CD14-positive monocyte (primary cell): ENCODE data around the gene STK39. TPM values are rescaled to one million over a fixed set of nuclear protein-coding genes. Genes with fewer than 3 reads are reported as not detected.

Source experiments
- DNase-seq, 3 donors: peaks; one replicate each; pipeline ENCODE4 v3.0.0-alpha.2; 2011 to 2022
- H2AFZ ChIP-seq: 2 replicates; pipeline ENCODE4 v1.6.0; 2012; ENCODE audit warnings: mild to moderate bottlenecking, low read depth, low read length, inconsistent platforms; ENCODE audit not compliant: insufficient read depth, poor library complexity, severe bottlenecking
- H3K27ac ChIP-seq, 2 donors: 1 replicate in 1 of 2; 2 replicates in 1 of 2; pipeline ENCODE4 v1.5.1; 2012 to 2013; ENCODE audit warnings: low read length in 2 of 2, control low read depth in 1 of 2, inconsistent platforms in 1 of 2, low read depth in 1 of 2, mild to moderate bottlenecking in 1 of 2
- H3K27me3 ChIP-seq, 2 donors: one replicate each; pipeline versions ENCODE4 v1.6.0 to v1.6.1; 2011 to 2013; ENCODE audit warnings: low read length in 2 of 2; ENCODE audit not compliant: control insufficient read depth in 2 of 2, insufficient read depth in 2 of 2
- H3K36me3 ChIP-seq, 2 donors: replicated peaks in 1 of 2; 1 replicate in 1 of 2; 2 replicates in 1 of 2; pipeline versions ENCODE4 v1.5.1 to v1.6.1; 2012 to 2013; ENCODE audit warnings: low read length in 2 of 2, control low read depth in 1 of 2, inconsistent platforms in 1 of 2, mild to moderate bottlenecking in 1 of 2; ENCODE audit not compliant: insufficient read depth in 2 of 2, control insufficient read depth in 1 of 2
- H3K4me1 ChIP-seq, 2 donors: 1 replicate in 1 of 2; 2 replicates in 1 of 2; pipeline versions ENCODE4 v1.5.1 to v1.6.1; 2012 to 2013; ENCODE audit warnings: low read length in 2 of 2, control low read depth in 1 of 2, inconsistent platforms in 1 of 2, mild to moderate bottlenecking in 1 of 2, moderate library complexity in 1 of 2; ENCODE audit not compliant: insufficient read depth in 2 of 2, control insufficient read depth in 1 of 2
- H3K4me2 ChIP-seq: replicated peaks from 2 replicates; pipeline ENCODE3; 2012; ENCODE audit warnings: low read length, moderate library complexity, mild to moderate bottlenecking; ENCODE audit not compliant: poor library complexity, severe bottlenecking; ENCODE audit errors: extremely low read depth
- H3K4me3 ChIP-seq, 3 experiments: fragments of 200-600 bp in 1 of 3; sonication (generic) in 1 of 3; replicated peaks in 1 of 3; 1 replicate in 2 of 3; 2 replicates in 1 of 3; pipeline ENCODE4 v1.5.1; 2011 to 2013; ENCODE audit warnings: low read length in 3 of 3, mild to moderate bottlenecking in 3 of 3, control low read depth in 2 of 3, low read depth in 2 of 3, inconsistent platforms in 1 of 3, moderate library complexity in 1 of 3
- H3K79me2 ChIP-seq: 2 replicates; pipeline ENCODE4 v1.6.0; 2012; ENCODE audit warnings: mild to moderate bottlenecking, control low read depth, inconsistent platforms, low read length, moderate library complexity; ENCODE audit not compliant: insufficient read depth
- H3K9ac ChIP-seq: 2 replicates; pipeline ENCODE4 v1.6.0; 2017; ENCODE audit warnings: low read length, mild to moderate bottlenecking; ENCODE audit not compliant: insufficient read depth, poor library complexity, severe bottlenecking
- H3K9me3 ChIP-seq, 2 donors: replicated peaks in 1 of 2; 1 replicate in 1 of 2; 2 replicates in 1 of 2; pipeline versions ENCODE4 v1.5.1 to v1.6.1; 2012 to 2013; ENCODE audit warnings: low read length in 2 of 2, control low read depth in 1 of 2; ENCODE audit not compliant: control insufficient read depth in 1 of 2, insufficient read depth in 1 of 2
- H4K20me1 ChIP-seq: 2 replicates; pipeline ENCODE4 v1.6.0; 2012; ENCODE audit warnings: mild to moderate bottlenecking, low read length, control low read depth, moderate library complexity; ENCODE audit not compliant: insufficient read depth
- H3K27ac Mint-ChIP-seq, 7 donors: one replicate each; pipeline ENCODE4 v1.8.0; 2020; ENCODE audit warnings: mild to moderate bottlenecking in 7 of 7, mixed read lengths in 7 of 7, moderate library complexity in 6 of 7, inconsistent platforms in 2 of 7
- H3K27me3 Mint-ChIP-seq, 3 donors: one replicate each; pipeline ENCODE4 v1.8.0; 2021 to 2022; ENCODE audit warnings: low read depth in 3 of 3, mild to moderate bottlenecking in 3 of 3, mixed read lengths in 3 of 3, moderate library complexity in 3 of 3, inconsistent platforms in 1 of 3
- H3K36me3 Mint-ChIP-seq, 2 donors: one replicate each; pipeline ENCODE4 v1.8.0; 2020; ENCODE audit warnings: mixed read lengths in 2 of 2, inconsistent platforms in 1 of 2, mild to moderate bottlenecking in 1 of 2
- H3K4me1 Mint-ChIP-seq: one replicate; pipeline ENCODE4 v1.8.0; 2020; ENCODE audit warnings: mild to moderate bottlenecking, mixed read lengths
- H3K4me3 Mint-ChIP-seq, 2 donors: one replicate each; pipeline ENCODE4 v1.8.0; 2020; ENCODE audit warnings: mild to moderate bottlenecking in 2 of 2, mixed read lengths in 2 of 2, moderate library complexity in 1 of 2
- H3K9me3 Mint-ChIP-seq, 7 donors: one replicate each; pipeline ENCODE4 v1.8.0; 2020 to 2022; ENCODE audit warnings: mixed read lengths in 7 of 7, mild to moderate bottlenecking in 6 of 7, moderate library complexity in 6 of 7, inconsistent platforms in 2 of 7
- CTCF ChIP-seq: fragments of 200-600 bp; IDR thresholded peaks from one replicate; pipeline ENCODE4 v1.8.0; 2022; ENCODE audit warnings: antibody characterized with exemption, mild to moderate bottlenecking
- WGBS: methylation state at CpG from one replicate; pipeline ENCODE4 v1.1.5; 2013; ENCODE audit warnings: missing lambda C conversion rate; ENCODE audit not compliant: insufficient coverage; 5-methylcytosine and 5-hydroxymethylcytosine counted together
- intact Hi-C, 2 donors: fragments of 100-400 bp; cut with micrococcal nuclease; formaldehyde crosslinking; loops; one replicate each; pipeline versions ENCODE4 v1.15.0 to v1.15.1; 2023
- polyA plus RNA-seq, 3 donors: library from polyadenylated mRNA; depleted of rRNA in 1 of 3; unstranded in 2 of 3; stranded (reverse) in 1 of 3; fragments of 300-500 nt in 2 of 3; fragments of >200 nt in 1 of 3; fragmentation: Illumina TruSeq in 2 of 3; gene quantifications; 1 replicate in 2 of 3; 2 replicates in 1 of 3; pipeline ENCODE4 v1.2.3, GENCODE V29; 2012 to 2021
- small RNA-seq: library from RNA; depleted of rRNA; stranded (forward); fragments of <200 nt; gene quantifications from one replicate; pipeline ENCODE3, GENCODE V24; 2012; ENCODE audit warnings: low read depth; ENCODE audit not compliant: insufficient read length

Gene STK39
- polyA plus RNA-seq, 3 donors: 1.2 to 2.7 (median 2.6) TPM

DNA sequence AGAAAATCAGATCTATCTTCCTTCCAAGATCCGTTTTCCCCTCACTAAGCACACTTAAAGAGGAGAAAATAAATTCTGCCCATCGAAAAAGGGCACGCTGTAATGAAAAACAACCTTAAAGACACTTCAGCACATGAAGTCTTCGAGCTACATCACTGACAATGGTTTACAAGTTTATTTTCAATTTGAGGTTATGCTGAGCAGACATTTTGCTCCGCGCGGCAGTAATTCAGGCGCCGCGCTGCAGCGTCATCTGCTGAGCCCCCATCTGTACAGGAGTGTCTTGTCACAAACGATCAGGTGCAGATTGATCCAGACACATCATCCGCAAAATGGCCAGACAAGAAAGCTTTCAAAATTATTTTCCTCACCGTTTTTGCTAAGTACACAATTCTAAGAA, 341.7 kb downstream of the STK39 start:
- Mint-ChIP-seq H3K4me3 (no peak overlapping the region), H3K27ac (no peak overlapping the region), H3K9me3 (peaks cover 0 to 4% (median 1%) of the 10 kb centered on the region in 7 donors)

More for the DNA sequence above, 341.7 kb downstream of the STK39 start:
- no peaks in the 10 kb centered on the region for H3K36me3 ChIP-seq
- H2AFZ ChIP-seq: no peak overlapping the region
- no peak overlapping the region for H3K27ac ChIP-seq
- H4K20me1 ChIP-seq: no peaks in the 10 kb centered on the region
- H3K9me3 ChIP-seq: no peaks in the 10 kb centered on the region
- H3K36me3 Mint-ChIP-seq: no peaks in the 10 kb centered on the region
- no peak overlapping the region for H3K4me2 ChIP-seq
- no peak overlapping the region for H3K9ac ChIP-seq
- H3K4me1 ChIP-seq: no peaks in the 10 kb centered on the region
- H3K4me3 ChIP-seq: no peak overlapping the region
- no peaks in the 10 kb centered on the region for H3K27me3 ChIP-seq
- H3K27me3 Mint-ChIP-seq: peaks cover 0 to 3% (median 3%) of the 10 kb centered on the region in 3 donors
- no peaks in the 10 kb centered on the region for H3K79me2 ChIP-seq
- DNase-seq: no peak
- H3K4me1 Mint-ChIP-seq: peaks cover 3% of the 10 kb centered on the region
- WGBS: 89% methylated on average over 11 of the region's 14 CpGs
- intact Hi-C loops: no loop called here
- TF ChIP-seq CTCF: no peak

Small RNAs within 50 kb of the gene (small RNA-seq; reads per million reads assigned to genes)
- not detected for gene AC067940.1

Other genes with a start within 250 kb of the STK39 start
- 10 to 100 TPM in 2 of 3 donors, 1 to 10 TPM in 1; 7.6 to 17.7 (median 15.6) TPM for gene CERS6, start 208.7 kb upstream of the STK39 start, polyA plus RNA-seq